A549 (cell line): Measurements from ENCODE around the gene INTS6L. TPM values are rescaled to one million over a fixed set of nuclear protein-coding genes. Genes with fewer than 3 reads are reported as not detected.

Experiments used
- ATAC-seq, 2 experiments: fragments of 200-7000 bp in 1 of 2; fragments of >200 bp in 1 of 2; cut with Nextera tagmentation in 1 of 2; cut with Tn5 transposase in 1 of 2; 3 replicates each; pipeline versions ENCODE4 v1.8.0 to v1.9.1; 2018 to 2020; ENCODE audit warnings: mild to moderate bottlenecking in 1 of 2, moderate library complexity in 1 of 2
- CTCF ChIA-PET: fragments of 300-600 bp; sonication (Branson Sonifier 250); formaldehyde crosslinking; extraction: SDS; loops from one replicate; lab custom pipeline; 2021; ENCODE audit warnings: antibody characterized with exemption, inconsistent platforms; lab: Yijun Ruan, JAX
- POLR2A ChIA-PET: fragments of 350-600 bp; formaldehyde crosslinking; extraction: SDS; loops from one replicate; lab custom pipeline; 2021; ENCODE audit warnings: antibody characterized with exemption, inconsistent platforms; lab: Yijun Ruan, JAX
- DNase-seq, 2 experiments: peaks; one replicate each; pipeline versions ENCODE4 v3.0.0 to v3.0.0-alpha.2; 2011 to 2016; ENCODE audit warnings: low read depth in 1 of 2, low spot score in 1 of 2
- FAIRE-seq: peaks from 2 replicates; lab custom pipeline; 2011; peaks lifted over from hg19 to GRCh38; lab: Jason Lieb, UNC
- H3K27ac ChIP-seq, 2 experiments: fragments of >200 bp; sonication (Bioruptor Twin); formaldehyde crosslinking; 3 replicates each; pipeline ENCODE4 v1.5.1; 2016 to 2017
- H3K4me1 ChIP-seq: fragments of >200 bp; sonication (Bioruptor Twin); formaldehyde crosslinking; 3 replicates; pipeline ENCODE4 v1.6.1; 2016
- H3K4me2 ChIP-seq: fragments of >200 bp; sonication (Bioruptor Twin); formaldehyde crosslinking; 3 replicates; pipeline ENCODE4 v1.6.1; 2016
- H3K4me3 ChIP-seq: fragments of >200 bp; sonication (Bioruptor Twin); formaldehyde crosslinking; 3 replicates; pipeline ENCODE4 v1.5.1; 2016
- H3K9me3 ChIP-seq: fragments of >200 bp; sonication (Bioruptor Twin); formaldehyde crosslinking; 3 replicates; pipeline ENCODE4 v1.6.1; 2016
- BHLHE40 ChIP-seq: IDR thresholded peaks from 2 replicates; pipeline ENCODE4 v1.6.1; 2012; ENCODE audit warnings: low read depth, low read length, inconsistent platforms
- CBX2 ChIP-seq: fragments of 200-600 bp; sonication (generic); IDR thresholded peaks from 2 replicates; pipeline ENCODE4 v1.6.1; 2016; ENCODE audit warnings: low read depth, mild to moderate bottlenecking, borderline replicate concordance
- CHD2 ChIP-seq: fragments of 150-350 bp; IDR thresholded peaks from 2 replicates; pipeline ENCODE4 v1.6.1; 2014; ENCODE audit warnings: low read length; ENCODE audit not compliant: partially characterized antibody
- EHF ChIP-seq: fragments of 250-450 bp; sonication (Bioruptor Pico); IDR thresholded peaks from 2 replicates; pipeline ENCODE4 v1.5.0; 2020; ENCODE audit warnings: mild to moderate bottlenecking
- EP300 ChIP-seq, 2 experiments: fragments of >200 bp; sonication (Bioruptor Twin); formaldehyde crosslinking; IDR thresholded peaks; 2 replicates in 1 of 2; 3 replicates in 1 of 2; pipeline ENCODE4 v1.6.1; 2016 to 2017
- FOSB ChIP-seq: fragments of 250-450 bp; sonication (Bioruptor Pico); IDR thresholded peaks from 2 replicates; pipeline ENCODE4 v1.5.0; 2020; ENCODE audit warnings: mild to moderate bottlenecking, moderate library complexity
- FOXS1 ChIP-seq: fragments of 250-450 bp; sonication (Bioruptor Pico); IDR thresholded peaks from 2 replicates; pipeline ENCODE4 v1.5.0; 2020; ENCODE audit warnings: mild to moderate bottlenecking, moderate library complexity
- HOXA7 ChIP-seq: fragments of 250-450 bp; sonication (Bioruptor Pico); IDR thresholded peaks from 2 replicates; pipeline ENCODE4 v1.5.0; 2020; ENCODE audit warnings: mild to moderate bottlenecking, moderate library complexity
- HOXB13 ChIP-seq: fragments of 250-450 bp; sonication (Bioruptor Pico); IDR thresholded peaks from 2 replicates; pipeline ENCODE4 v1.5.0; 2020; ENCODE audit warnings: low read depth, mild to moderate bottlenecking, moderate library complexity
- JUN ChIP-seq, 2 experiments: fragments of >200 bp; sonication (Bioruptor Twin); formaldehyde crosslinking; IDR thresholded peaks; 2 replicates in 1 of 2; 3 replicates in 1 of 2; pipeline ENCODE4 v1.6.1; 2016 to 2017
- KDM1A ChIP-seq: fragments of 200-600 bp; sonication (generic); IDR thresholded peaks from 2 replicates; pipeline ENCODE4 v1.6.1; 2016; ENCODE audit warnings: low read depth, mild to moderate bottlenecking
- MAFK ChIP-seq: fragments of 450-650 bp; IDR thresholded peaks from 2 replicates; pipeline ENCODE4 v1.6.1; 2014; ENCODE audit not compliant: partially characterized antibody
- MAZ ChIP-seq: fragments of 150-350 bp; IDR thresholded peaks from 2 replicates; pipeline ENCODE4 v1.6.1; 2014; ENCODE audit warnings: antibody characterized with exemption, low read depth, low read length, borderline replicate concordance
- NFE2L2 ChIP-seq: fragments of 150-350 bp; conservative IDR thresholded peaks from 2 replicates; pipeline ENCODE4 v1.6.1; 2014; ENCODE audit warnings: low read length
- POLR2A ChIP-seq: IDR thresholded peaks from 2 replicates; pipeline ENCODE4 v1.6.1; 2012; ENCODE audit warnings: mild to moderate bottlenecking, low read length
- RAD21 ChIP-seq, 2 experiments: fragments of >200 bp in 1 of 2; sonication (Bioruptor Twin) in 1 of 2; formaldehyde crosslinking in 1 of 2; IDR thresholded peaks in 1 of 2; conservative IDR thresholded peaks in 1 of 2; 2 replicates in 1 of 2; 3 replicates in 1 of 2; pipeline ENCODE4 v1.6.1; 2012 to 2018; ENCODE audit warnings: inconsistent platforms in 1 of 2
- REST ChIP-seq: fragments of 200-600 bp; sonication (generic); IDR thresholded peaks from 2 replicates; pipeline ENCODE4 v1.6.1; 2016; ENCODE audit warnings: antibody characterized with exemption, mild to moderate bottlenecking, moderate library complexity
- TP53 ChIP-seq: fragments of 250-450 bp; sonication (Bioruptor Pico); IDR thresholded peaks from 2 replicates; pipeline ENCODE4 v1.5.0; 2021; ENCODE audit warnings: mild to moderate bottlenecking, moderate library complexity
- ZFP36 ChIP-seq: fragments of 450-650 bp; IDR thresholded peaks from 2 replicates; pipeline ENCODE4 v1.6.1; 2014; ENCODE audit warnings: borderline replicate concordance; ENCODE audit not compliant: partially characterized antibody
- ZSCAN20 ChIP-seq: fragments of 250-450 bp; sonication (Bioruptor Pico); IDR thresholded peaks from 2 replicates; pipeline ENCODE4 v1.8.0; 2022; ENCODE audit warnings: mild to moderate bottlenecking, moderate library complexity
- WGBS: methylation state at CpG from one replicate; pipeline ENCODE4 v1.1.6; 2017; ENCODE audit errors: missing lambda C conversion rate; 5-methylcytosine and 5-hydroxymethylcytosine counted together
- polyA plus RNA-seq, 4 experiments: library from polyadenylated mRNA; depleted of rRNA in 3 of 4; stranded (reverse); fragments of >200 nt; fragmentation: RNase III in 1 of 4; extraction: RNeasy Plus Mini Kit Qiagen cat#74134 plus additional on column Dnase treatment in 1 of 4; gene quantifications; 2 replicates in 3 of 4; 3 replicates in 1 of 4; pipeline ENCODE4 v1.2.3, GENCODE V29; 2011 to 2017
- TF ChIP-seq, protein P1 (sequence below): fragments of 250-450 bp; sonication (Bioruptor Pico); IDR thresholded peaks from 2 replicates; pipeline ENCODE4 v1.5.0; 2021; ENCODE audit warnings: mild to moderate bottlenecking, moderate library complexity, borderline replicate concordance
- TF ChIP-seq, protein P2 (sequence below): IDR thresholded peaks from 2 replicates; pipeline ENCODE4 v1.6.1; 2012

INTS6L gene
- polyA plus RNA-seq, 2 of the 4 experiments (the other 2 are of a cell fraction): 0.19 to 0.40 TPM

DNA sequence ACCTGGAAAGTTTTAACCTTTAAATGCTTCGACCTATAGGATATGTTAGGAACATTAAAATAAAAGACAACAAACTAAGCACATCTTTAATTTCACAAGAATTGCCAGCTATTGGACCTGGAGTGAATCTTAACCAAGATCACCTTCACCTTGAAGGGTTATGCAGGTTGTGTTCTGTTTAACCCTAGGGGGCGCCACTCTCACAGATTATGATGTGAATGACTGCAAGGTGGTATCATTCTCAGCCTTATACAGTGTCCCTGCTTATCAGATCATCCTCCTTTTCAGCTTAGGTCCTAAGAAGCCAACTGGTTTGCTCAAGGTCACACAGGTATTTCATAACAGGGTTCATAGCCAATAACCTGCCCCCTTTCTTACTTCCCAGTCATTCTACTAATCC, 23.5 kb downstream of the INTS6L start:
- DNase-seq (peak in 1 of 2 experiments; percentile 17), FAIRE-seq (peak; percentile 95)

GRCh38 chrX:135544338-135544948, 24.0 kb downstream of the INTS6L start:
- POLR2A ChIA-PET: no interaction called here
- CTCF ChIA-PET: no interaction called here
- DNase-seq (no peak), ATAC-seq (no peak), FAIRE-seq (peak; percentile 43)
- Histone ChIP-seq H3K9me3 (no peaks in the 10 kb centered on the region), H3K27ac (no peak overlapping the region), H3K4me2 (no peak overlapping the region), H3K4me1 (no peaks in the 10 kb centered on the region), H3K4me3 (no peak overlapping the region)
- 21% methylated on average over 5 of the region's 5 CpGs for WGBS
- TF ChIP-seq KDM1A: no peak
- TF ChIP-seq NFE2L2: no peak
- TF ChIP-seq ZFP36: no peak
- TF ChIP-seq CHD2: no peak
- no peak for TF ChIP-seq POLR2A
- TF ChIP-seq TP53 (CRISPR knock-in tag): no peak
- TF ChIP-seq REST: no peak
- TF ChIP-seq FOSB: no peak
- TF ChIP-seq, protein P1, sequence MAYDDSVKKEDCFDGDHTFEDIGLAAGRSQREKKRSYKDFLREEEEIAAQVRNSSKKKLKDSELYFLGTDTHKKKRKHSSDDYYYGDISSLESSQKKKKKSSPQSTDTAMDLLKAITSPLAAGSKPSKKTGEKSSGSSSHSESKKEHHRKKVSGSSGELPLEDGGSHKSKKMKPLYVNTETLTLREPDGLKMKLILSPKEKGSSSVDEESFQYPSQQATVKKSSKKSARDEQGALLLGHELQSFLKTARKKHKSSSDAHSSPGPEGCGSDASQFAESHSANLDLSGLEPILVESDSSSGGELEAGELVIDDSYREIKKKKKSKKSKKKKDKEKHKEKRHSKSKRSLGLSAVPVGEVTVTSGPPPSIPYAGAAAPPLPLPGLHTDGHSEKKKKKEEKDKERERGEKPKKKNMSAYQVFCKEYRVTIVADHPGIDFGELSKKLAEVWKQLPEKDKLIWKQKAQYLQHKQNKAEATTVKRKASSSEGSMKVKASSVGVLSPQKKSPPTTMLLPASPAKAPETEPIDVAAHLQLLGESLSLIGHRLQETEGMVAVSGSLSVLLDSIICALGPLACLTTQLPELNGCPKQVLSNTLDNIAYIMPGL: no peak
- TF ChIP-seq, protein P2, sequence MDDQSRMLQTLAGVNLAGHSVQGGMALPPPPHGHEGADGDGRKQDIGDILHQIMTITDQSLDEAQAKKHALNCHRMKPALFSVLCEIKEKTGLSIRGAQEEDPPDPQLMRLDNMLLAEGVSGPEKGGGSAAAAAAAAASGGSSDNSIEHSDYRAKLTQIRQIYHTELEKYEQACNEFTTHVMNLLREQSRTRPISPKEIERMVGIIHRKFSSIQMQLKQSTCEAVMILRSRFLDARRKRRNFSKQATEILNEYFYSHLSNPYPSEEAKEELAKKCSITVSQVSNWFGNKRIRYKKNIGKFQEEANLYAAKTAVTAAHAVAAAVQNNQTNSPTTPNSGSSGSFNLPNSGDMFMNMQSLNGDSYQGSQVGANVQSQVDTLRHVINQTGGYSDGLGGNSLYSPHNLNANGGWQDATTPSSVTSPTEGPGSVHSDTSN: no peak
- TF ChIP-seq MAZ: no peak
- no peak for TF ChIP-seq MAFK
- no peak for TF ChIP-seq JUN (IDR thresholded peaks at IDR 0.05)
- no peak for TF ChIP-seq HOXB13 (CRISPR knock-in tag)
- no peak for TF ChIP-seq EP300 (IDR thresholded peaks at IDR 0.05)
- no peak for TF ChIP-seq BHLHE40
- no peak for TF ChIP-seq EHF (CRISPR knock-in tag)
- no peak for TF ChIP-seq ZSCAN20 (CRISPR knock-in tag)
- TF ChIP-seq CBX2: no peak

More for the DNA sequence above, 23.5 kb downstream of the INTS6L start:
- TF ChIP-seq HOXA7: no peak
- 0 out of 5 replicates have a peak, but pooled peaks of 1 of the 2 experiments have one; percentile 7 for TF ChIP-seq RAD21 (conservative IDR thresholded peaks at IDR 0.05 in 1 of 2, IDR thresholded peaks at IDR 0.05 in 1 of 2)
- no peak for TF ChIP-seq FOXS1 (CRISPR knock-in tag)
- ChIA-PET CTCF (no interaction called here), POLR2A (no interaction called here)
- Histone ChIP-seq H3K4me1 (no peaks in the 10 kb centered on the region), H3K4me3 (no peak overlapping the region), H3K4me2 (no peak overlapping the region), H3K27ac (no peak overlapping the region), H3K9me3 (no peaks in the 10 kb centered on the region)
- WGBS: 0% methylated on average over 2 of the region's 2 CpGs
- ATAC-seq: no peak
